GM12875 (cell line): ENCODE measurements around the gene AGFG1.
"Not testable (repeated sequence)": the region's sequence is repeated elsewhere in the genome, so short reads cannot be mapped to it uniquely, and the experiment has no call there.

ENCODE experiments used
- H3K4me3 ChIP-seq: one replicate; pipeline ENCODE4 v1.5.1; 2011; ENCODE audit warnings: low read depth, low read length, control low read depth
- TF ChIP-seq, protein P1 (sequence below): IDR thresholded peaks from 2 replicates; pipeline ENCODE4 v1.5.1; 2011; ENCODE audit warnings: low read depth, mild to moderate bottlenecking, control low read depth, inconsistent platforms, low read length, moderate library complexity, borderline replicate concordance; ENCODE audit not compliant: insufficient read depth

AGFG1 gene

DNA sequence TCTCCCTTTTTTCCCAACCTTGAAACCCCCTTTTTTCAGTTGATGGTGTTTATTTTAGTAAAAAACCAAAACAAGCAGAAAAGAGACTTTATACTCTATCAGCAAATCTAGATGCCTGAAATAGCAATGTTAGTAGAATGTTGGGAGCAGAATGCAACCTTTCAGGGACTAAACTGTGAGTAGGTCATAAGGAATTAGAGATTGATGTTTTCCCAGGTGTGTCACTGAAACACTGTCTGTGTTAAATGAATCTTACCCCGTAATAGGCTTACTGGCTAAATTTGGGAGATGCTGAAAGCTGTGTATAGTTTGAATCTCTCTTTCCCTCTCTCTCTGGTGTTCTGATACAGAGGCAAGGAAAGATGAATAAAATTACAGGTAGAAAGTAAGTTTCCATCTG, 43.8 kb downstream of the AGFG1 start:
- no peak overlapping the region for H3K4me3 ChIP-seq
- TF ChIP-seq, protein P1, sequence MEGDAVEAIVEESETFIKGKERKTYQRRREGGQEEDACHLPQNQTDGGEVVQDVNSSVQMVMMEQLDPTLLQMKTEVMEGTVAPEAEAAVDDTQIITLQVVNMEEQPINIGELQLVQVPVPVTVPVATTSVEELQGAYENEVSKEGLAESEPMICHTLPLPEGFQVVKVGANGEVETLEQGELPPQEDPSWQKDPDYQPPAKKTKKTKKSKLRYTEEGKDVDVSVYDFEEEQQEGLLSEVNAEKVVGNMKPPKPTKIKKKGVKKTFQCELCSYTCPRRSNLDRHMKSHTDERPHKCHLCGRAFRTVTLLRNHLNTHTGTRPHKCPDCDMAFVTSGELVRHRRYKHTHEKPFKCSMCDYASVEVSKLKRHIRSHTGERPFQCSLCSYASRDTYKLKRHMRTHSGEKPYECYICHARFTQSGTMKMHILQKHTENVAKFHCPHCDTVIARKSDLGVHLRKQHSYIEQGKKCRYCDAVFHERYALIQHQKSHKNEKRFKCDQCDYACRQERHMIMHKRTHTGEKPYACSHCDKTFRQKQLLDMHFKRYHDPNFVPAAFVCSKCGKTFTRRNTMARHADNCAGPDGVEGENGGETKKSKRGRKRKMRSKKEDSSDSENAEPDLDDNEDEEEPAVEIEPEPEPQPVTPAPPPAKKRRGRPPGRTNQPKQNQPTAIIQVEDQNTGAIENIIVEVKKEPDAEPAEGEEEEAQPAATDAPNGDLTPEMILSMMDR: no peak

DNA sequence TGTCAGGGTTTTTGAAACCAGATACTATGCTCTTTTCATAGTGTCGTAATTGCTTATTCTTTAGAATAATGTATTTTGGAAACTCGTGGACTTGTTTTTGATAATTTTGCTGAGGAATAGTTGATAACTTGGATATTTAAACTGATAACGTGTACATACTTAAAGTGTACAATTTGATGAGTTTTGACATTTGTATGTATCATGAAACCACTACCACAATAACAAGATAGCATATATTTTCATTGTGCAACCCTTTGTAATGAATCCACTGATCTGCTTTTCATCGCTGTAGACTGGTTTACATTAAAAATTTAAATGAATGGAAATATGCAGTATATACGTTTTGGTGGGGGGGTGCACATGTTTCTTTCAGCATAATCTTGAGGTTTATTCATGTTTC, 45.8 kb downstream of the AGFG1 start:
- TF ChIP-seq, protein P1: no peak
- no peak overlapping the region for H3K4me3 ChIP-seq

DNA sequence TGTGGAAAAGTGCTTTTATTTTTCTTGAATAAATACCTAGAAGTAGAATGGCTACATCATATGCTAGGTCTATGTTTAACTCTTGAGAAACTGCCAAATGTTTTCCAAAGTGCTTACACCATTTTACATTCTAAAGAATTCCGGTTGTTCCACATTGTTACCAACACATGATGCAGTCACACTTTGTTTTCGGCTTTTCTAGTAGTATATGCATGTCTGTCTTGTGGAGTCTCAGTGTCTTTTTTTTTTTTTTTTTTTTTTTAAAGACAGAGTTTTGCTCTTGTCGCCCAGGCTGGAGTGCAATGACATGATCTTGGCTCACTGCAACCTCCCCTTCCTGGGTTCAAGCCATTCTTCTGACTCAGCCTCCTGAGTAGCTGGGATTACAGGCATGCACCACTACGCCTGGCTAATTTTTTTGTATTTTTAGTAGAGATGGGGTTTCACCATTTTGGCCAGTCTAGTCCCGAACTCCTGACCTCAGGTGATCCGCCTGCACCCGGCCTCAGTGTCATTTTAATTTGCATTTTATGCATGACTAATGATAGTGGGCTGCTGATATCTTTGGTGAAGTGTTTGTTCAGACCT, 46.4 kb downstream of the AGFG1 start:
- H3K4me3 ChIP-seq: not testable (repeated sequence)

DNA sequence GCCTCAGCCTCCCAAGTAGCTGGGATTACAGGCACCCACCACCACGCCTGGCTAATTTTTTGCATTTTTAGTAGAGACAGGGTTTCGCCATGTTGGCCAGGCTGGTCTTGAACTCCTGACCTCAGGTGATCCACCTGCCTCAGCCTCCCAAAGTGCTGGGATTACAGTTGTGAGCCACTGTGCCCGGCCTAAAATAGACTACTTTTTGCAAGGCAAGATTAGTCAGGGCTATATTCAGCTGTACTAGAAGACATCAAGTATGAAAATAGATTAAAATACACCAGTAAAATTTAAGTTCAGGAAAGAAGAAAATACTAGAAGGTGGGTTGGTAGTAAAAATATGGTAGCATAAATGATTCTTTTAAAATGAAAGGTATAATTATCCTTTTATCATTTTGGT, 49.2 kb downstream of the AGFG1 start:
- not testable (repeated sequence) for H3K4me3 ChIP-seq

DNA sequence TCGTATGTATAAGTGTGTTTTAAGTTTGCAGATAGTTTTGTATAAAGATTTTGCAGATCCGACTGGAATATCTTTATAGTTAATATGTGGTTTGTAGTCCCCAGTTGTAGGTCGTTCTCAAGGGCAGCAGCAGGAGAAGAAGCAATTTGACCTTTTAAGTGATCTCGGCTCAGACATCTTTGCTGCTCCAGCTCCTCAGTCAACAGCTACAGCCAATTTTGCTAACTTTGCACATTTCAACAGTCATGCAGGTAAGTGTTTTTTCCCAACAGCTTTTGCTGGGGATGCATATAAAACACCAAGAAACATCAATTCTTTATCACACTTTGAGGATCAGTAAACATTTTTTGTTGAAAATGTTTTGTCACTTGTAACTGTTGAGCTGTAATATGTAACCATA, 52.7 kb downstream of the AGFG1 start:
- TF ChIP-seq, protein P1: no peak

DNA sequence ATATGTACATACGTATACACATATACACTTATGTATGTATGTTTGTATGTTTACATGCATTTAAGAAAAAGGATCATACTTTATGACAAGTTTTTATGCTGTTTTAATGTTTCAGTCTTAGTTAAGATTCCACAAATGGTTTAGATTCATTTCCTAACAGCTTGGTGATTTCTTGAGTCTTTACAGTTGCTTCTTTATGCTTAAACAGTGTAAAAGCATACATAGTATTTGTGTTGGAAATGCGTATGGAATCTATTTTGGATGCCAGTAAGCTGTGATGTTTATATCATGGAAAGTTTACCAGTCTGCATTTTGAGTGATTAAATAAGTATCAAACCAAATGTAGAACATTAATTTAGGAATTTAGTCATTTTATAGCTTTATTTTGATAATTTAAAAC, 55.4 kb downstream of the AGFG1 start:
- TF ChIP-seq, protein P1: no peak
- H3K4me3 ChIP-seq: no peak overlapping the region

More for the DNA sequence above, 52.7 kb downstream of the AGFG1 start:
- no peak overlapping the region for H3K4me3 ChIP-seq

DNA sequence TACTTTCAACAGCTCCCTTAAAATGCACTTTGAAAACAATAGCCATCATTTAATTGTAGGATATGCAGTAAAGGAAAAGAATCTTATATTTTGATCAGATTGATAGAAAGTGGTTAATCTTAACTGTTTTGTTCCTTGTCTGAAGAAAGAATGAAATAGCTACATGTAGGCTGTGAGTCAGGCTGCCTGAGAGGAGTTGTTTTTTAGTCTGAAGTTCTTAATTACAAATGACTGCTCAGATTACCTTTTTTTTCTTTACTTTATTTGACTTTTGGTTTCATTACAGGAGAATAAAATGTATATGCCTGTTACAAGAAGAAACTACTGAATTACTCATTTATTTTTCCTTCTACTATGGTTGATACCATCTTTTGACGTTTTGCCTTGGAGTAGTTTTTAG, 56.8 kb downstream of the AGFG1 start:
- TF ChIP-seq, protein P1: no peak
- no peak overlapping the region for H3K4me3 ChIP-seq

DNA sequence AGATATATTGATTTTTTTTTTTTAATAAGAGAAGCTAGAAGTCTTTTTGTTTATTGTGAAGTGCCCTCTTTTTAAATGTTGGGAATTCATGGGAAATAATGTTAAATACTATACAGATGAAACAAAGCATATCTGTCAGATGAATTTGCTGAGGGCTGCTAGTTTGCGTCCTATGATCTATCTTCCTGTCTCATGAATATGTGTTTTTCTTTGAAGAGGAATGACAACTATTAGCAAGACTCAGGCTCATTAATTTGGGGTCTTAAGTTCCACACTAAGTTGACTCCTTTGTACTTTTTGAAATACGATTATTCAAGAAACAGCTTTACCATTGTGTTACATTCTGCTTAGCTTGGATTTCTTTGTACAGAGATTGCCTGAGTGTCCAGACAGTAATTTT, 57.9 kb downstream of the AGFG1 start:
- no peak overlapping the region for H3K4me3 ChIP-seq
- TF ChIP-seq, protein P1: no peak
